Colonic mucosa (tissue), 4 donors: ENCODE data around the gene CFL1. TPM values are rescaled to one million over a fixed set of nuclear protein-coding genes. Genes with fewer than 3 reads are reported as not detected.

Experiments
- DNase-seq: peaks from one replicate; pipeline ENCODE4 v3.0.0-alpha.2; 2020
- H3K27ac ChIP-seq: fragments of 200-600 bp; one replicate; pipeline ENCODE4 v1.8.0; 2021
- H3K27me3 ChIP-seq: fragments of 200-600 bp; one replicate; pipeline ENCODE4 v1.8.0; 2021
- H3K36me3 ChIP-seq: fragments of 200-600 bp; one replicate; pipeline ENCODE4 v1.8.0; 2021
- H3K4me1 ChIP-seq: fragments of 200-600 bp; one replicate; pipeline ENCODE4 v1.8.0; 2021; ENCODE audit warnings: mild to moderate bottlenecking
- H3K4me3 ChIP-seq: fragments of 200-600 bp; one replicate; pipeline ENCODE4 v1.8.0; 2021
- H3K9ac ChIP-seq, 2 donors: one replicate each; pipeline ENCODE4 v1.7.0; 2013; ENCODE audit warnings: control low read depth in 2 of 2, low read depth in 2 of 2, low read length in 2 of 2
- H3K9me3 ChIP-seq: fragments of 200-600 bp; one replicate; pipeline ENCODE4 v1.8.0; 2021
- intact Hi-C: fragments of 100-400 bp; cut with DNase I; formaldehyde crosslinking; loops from one replicate; pipeline ENCODE4 v1.14.1; 2022
- total RNA-seq, 2 donors: library from RNA; stranded (reverse); fragmentation: NEBNext Ultra II Directional in 1 of 2; extraction: Animal tissue kit (Norgen Biotek cat#: 25700) in 1 of 2; gene quantifications; one replicate each; pipeline ENCODE4 v1.2.1, GENCODE V29; 2021
- TF ChIP-seq, protein P1 (sequence below): fragments of 200-600 bp; IDR thresholded peaks from one replicate; pipeline ENCODE4 v1.8.0; 2022; ENCODE audit warnings: antibody characterized with exemption, mild to moderate bottlenecking
- donor health status: healthy.
- donor health status: DM: no; HTN: no; CAD: no.
- donor health status: DM: no; HTN: no; CAD: no.

The CFL1 gene
- total RNA-seq, 2 donors from 2014 or later: 1,832 to 1,932 TPM

DNA sequence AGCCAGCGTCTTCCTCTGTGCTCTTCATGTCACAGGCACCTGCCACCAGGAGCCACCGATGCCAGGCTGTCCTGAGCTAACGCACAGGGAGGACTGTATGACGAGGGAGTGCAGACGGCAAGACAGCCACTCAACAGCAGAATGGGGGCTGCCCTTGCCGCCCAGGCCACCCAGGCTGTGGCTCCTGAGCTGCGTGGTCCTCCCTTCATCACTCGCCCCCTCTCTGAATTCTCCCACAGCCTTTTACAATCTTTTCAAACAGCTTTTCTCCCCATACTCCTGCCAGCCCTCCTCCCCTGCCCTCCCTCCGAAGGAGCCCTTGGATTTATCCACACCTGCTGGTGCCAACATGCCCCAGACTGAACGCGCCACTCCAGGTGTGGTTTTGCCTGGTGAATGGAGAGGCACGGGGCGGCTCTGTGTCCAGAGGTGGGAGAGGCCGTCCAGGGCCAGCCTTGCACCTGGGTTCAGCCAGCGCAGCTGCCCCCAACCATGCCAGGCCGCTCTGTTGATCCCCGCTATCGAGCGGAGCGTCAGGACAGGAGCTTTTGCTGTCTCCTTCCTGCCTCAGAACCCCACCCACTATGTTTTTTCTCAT is 49.1 kb downstream of the CFL1 start:
- H3K4me3 ChIP-seq: no peak overlapping the region
- TF ChIP-seq, protein P1, sequence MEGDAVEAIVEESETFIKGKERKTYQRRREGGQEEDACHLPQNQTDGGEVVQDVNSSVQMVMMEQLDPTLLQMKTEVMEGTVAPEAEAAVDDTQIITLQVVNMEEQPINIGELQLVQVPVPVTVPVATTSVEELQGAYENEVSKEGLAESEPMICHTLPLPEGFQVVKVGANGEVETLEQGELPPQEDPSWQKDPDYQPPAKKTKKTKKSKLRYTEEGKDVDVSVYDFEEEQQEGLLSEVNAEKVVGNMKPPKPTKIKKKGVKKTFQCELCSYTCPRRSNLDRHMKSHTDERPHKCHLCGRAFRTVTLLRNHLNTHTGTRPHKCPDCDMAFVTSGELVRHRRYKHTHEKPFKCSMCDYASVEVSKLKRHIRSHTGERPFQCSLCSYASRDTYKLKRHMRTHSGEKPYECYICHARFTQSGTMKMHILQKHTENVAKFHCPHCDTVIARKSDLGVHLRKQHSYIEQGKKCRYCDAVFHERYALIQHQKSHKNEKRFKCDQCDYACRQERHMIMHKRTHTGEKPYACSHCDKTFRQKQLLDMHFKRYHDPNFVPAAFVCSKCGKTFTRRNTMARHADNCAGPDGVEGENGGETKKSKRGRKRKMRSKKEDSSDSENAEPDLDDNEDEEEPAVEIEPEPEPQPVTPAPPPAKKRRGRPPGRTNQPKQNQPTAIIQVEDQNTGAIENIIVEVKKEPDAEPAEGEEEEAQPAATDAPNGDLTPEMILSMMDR: no peak
- H3K9me3 ChIP-seq: no peaks in the 10 kb centered on the region
- no peak overlapping the region for H3K27ac ChIP-seq
- no peak overlapping the region for H3K9ac ChIP-seq
- no peaks in the 10 kb centered on the region for H3K4me1 ChIP-seq
- no peak for DNase-seq
- intact Hi-C loops: no loop called here
- H3K27me3 ChIP-seq: no peaks in the 10 kb centered on the region
- no peaks in the 10 kb centered on the region for H3K36me3 ChIP-seq

DNA sequence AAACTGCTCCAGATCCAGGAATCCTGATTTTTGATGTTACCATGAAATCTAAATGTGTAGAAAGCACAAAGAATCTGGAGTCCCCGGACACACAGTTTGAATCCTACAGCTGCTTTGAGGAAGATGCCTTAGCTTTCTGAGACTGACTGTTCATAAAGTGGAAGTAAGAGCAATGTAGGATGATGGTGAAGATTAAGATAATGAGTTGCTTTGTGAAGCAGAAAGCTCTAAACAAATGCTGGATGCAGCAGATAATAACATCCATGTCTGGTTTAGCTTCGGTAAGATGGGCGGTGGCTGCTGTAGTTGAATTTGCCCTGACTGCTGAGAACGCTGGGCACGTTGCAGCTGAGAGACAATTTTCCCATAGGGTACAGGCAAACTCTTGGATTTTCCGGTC is 51.0 kb downstream of the CFL1 start:
- H3K27me3 ChIP-seq: no peaks in the 10 kb centered on the region
- no peak overlapping the region for H3K4me3 ChIP-seq
- no peaks in the 10 kb centered on the region for H3K9me3 ChIP-seq
- DNase-seq: no peak
- intact Hi-C loops: no loop called here
- TF ChIP-seq, protein P1: no peak
- no peaks in the 10 kb centered on the region for H3K36me3 ChIP-seq
- H3K9ac ChIP-seq: no peak overlapping the region
- H3K27ac ChIP-seq: no peak overlapping the region
- no peaks in the 10 kb centered on the region for H3K4me1 ChIP-seq

Other genes with a start within 250 kb of the CFL1 start
- 100 to 1,000 TPM in 1 of 2 donors, 10 to 100 TPM in 1; 92.7 to 102 TPM for gene MAP3K11, start 244.0 kb downstream of the CFL1 start, total RNA-seq
- 10 to 100 TPM; 41.5 to 72.4 TPM for gene PCNX3, start 242.4 kb downstream of the CFL1 start, total RNA-seq
- 10 to 100 TPM; 21.0 to 33.0 TPM for gene SIPA1, start 220.1 kb downstream of the CFL1 start, total RNA-seq
- 10 to 100 TPM; 58.7 to 68.3 TPM for gene RELA, start 195.3 kb downstream of the CFL1 start, total RNA-seq
- gene KAT5, start 145.9 kb downstream of the CFL1 start, total RNA-seq: 10 to 100 TPM; 65.3 to 83.4 TPM
- 10 to 100 TPM; 26.1 to 58.1 TPM for gene RNASEH2C, start 137.4 kb downstream of the CFL1 start, total RNA-seq
- gene AP5B1, start 77.2 kb downstream of the CFL1 start, total RNA-seq: 10 to 100 TPM; 17.6 to 20.1 TPM
- gene OVOL1, start 71.1 kb downstream of the CFL1 start, total RNA-seq: 10 to 100 TPM; 29.0 to 32.9 TPM
- gene SNX32, start 24.2 kb downstream of the CFL1 start, total RNA-seq: 1 to 10 TPM; 1.6 to 1.9 TPM
- 10 to 100 TPM; 47.2 to 62.5 TPM for gene MUS81, start 2.3 kb upstream of the CFL1 start, total RNA-seq
- 10 to 100 TPM in 1 of 2 donors, 1 to 10 TPM in 1; 9.6 to 22.5 TPM for gene EFEMP2, start 14.6 kb upstream of the CFL1 start, total RNA-seq
- 1 to 10 TPM; 1.2 TPM for gene CTSW, start 21.7 kb upstream of the CFL1 start, total RNA-seq
- gene FIBP, start 30.3 kb upstream of the CFL1 start, total RNA-seq: 10 to 100 TPM; 41.9 to 53.5 TPM
- gene CCDC85B, start 32.5 kb upstream of the CFL1 start, total RNA-seq: 10 to 100 TPM; 11.2 to 16.3 TPM
- gene FOSL1, start 42.2 kb upstream of the CFL1 start, total RNA-seq: 1 to 10 TPM in 1 of 2 donors, under 1 TPM in 1; 0.84 to 4.2 TPM
- gene C11orf68, start 60.9 kb upstream of the CFL1 start, total RNA-seq: 10 to 100 TPM; 26.6 to 29.0 TPM
- gene DRAP1, start 61.2 kb upstream of the CFL1 start, total RNA-seq: 10 to 100 TPM; 53.4 to 91.5 TPM
- gene TSGA10IP, start 87.3 kb upstream of the CFL1 start, total RNA-seq: not detected
- gene SART1, start 103.6 kb upstream of the CFL1 start, total RNA-seq: 10 to 100 TPM; 40.0 to 50.9 TPM
- gene EIF1AD, start 144.0 kb upstream of the CFL1 start, total RNA-seq: 10 to 100 TPM; 27.8 to 32.8 TPM
- gene BANF1, start 144.3 kb upstream of the CFL1 start, total RNA-seq: 100 to 1,000 TPM; 128 to 231 TPM
- not detected for gene CST6, start 153.8 kb upstream of the CFL1 start, total RNA-seq
- under 1 TPM in 1 of 2 donors, not detected in 1; 0.35 TPM for gene CATSPER1, start 168.3 kb upstream of the CFL1 start, total RNA-seq
- not detected for gene GAL3ST3, start 191.0 kb upstream of the CFL1 start, total RNA-seq
- 100 to 1,000 TPM; 139 to 196 TPM for gene SF3B2, start 194.2 kb upstream of the CFL1 start, total RNA-seq
- 10 to 100 TPM; 10.1 to 20.9 TPM for gene PACS1, start 212.1 kb upstream of the CFL1 start, total RNA-seq